ENCODE results near the gene IER3. TPM values are rescaled to one million over a fixed set of nuclear protein-coding genes. Genes with fewer than 3 reads are reported as not detected.

Gene IER3
- total and polyA plus RNA-seq, 2 of the 13 experiments (the other 11 are each of a cell fraction or from before 2014, with no cell fraction given) = 51.1 to 131 TPM

DNA sequence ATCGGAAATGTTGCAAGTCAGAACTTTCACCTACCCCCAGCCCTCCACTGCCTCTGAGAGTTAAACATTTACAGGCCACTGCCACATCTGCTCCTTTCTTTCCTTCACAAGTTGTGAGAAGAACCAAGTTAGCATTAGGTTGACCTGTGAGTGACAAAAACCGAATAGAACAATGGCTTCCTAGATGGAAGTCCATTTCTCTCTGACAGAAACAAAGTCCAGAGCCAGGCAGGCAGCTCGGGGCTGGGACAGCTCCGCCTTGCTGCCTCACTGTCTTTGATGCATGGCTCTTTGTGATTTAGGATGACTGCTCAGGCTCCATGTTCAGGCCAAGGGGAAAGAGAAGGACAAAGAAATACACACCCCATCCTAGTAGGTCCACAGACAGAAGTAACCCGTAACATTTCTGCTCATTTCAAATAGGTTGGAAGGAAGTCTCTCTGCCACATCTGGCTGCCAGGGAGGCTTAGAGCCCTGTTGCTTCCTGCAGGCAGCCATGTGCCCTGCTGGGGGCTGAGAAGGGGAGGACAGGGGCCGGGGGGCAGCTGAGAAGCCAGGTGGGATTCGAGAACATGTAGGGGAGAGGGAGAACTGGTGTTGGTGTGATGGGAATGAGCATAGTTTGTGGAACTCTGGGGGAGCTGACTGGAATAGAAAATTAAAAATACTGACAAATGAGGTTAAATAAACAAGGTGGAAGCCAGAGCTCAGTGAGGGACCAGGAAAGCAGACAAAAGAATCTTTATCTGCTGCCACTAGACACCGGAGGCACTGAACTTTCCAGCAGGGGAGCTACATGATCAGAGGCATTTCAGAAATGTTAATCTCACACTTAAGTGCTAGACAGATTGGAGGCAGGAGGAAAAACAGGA is 19.5 kb upstream of the IER3 start (continued):
- TF ChIP-seq, protein P1, sequence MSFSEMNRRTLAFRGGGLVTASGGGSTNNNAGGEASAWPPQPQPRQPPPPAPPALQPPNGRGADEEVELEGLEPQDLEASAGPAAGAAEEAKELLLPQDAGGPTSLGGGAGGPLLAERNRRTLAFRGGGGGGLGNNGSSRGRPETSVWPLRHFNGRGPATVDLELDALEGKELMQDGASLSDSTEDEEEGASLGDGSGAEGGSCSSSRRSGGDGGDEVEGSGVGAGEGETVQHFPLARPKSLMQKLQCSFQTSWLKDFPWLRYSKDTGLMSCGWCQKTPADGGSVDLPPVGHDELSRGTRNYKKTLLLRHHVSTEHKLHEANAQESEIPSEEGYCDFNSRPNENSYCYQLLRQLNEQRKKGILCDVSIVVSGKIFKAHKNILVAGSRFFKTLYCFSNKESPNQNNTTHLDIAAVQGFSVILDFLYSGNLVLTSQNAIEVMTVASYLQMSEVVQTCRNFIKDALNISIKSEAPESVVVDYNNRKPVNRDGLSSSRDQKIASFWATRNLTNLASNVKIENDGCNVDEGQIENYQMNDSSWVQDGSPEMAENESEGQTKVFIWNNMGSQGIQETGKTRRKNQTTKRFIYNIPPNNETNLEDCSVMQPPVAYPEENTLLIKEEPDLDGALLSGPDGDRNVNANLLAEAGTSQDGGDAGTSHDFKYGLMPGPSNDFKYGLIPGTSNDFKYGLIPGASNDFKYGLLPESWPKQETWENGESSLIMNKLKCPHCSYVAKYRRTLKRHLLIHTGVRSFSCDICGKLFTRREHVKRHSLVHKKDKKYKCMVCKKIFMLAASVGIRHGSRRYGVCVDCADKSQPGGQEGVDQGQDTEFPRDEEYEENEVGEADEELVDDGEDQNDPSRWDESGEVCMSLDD (CRISPR knock-in tag; IDR thresholded peaks at IDR 0.05; ENCODE audit: borderline replicate concordance) = peak; percentile 92; the same call in 1 of the 2 replicates
- no peak for TF ChIP-seq TCF12 (IDR thresholded peaks at IDR 0.05)
- no peak; the same call in 1 of the 2 replicates for TF ChIP-seq TCF12 (CRISPR knock-in tag; IDR thresholded peaks at IDR 0.05)
- peak; percentile 60; the same call in 1 of the 2 replicates for TF ChIP-seq ZNF317 (CRISPR knock-in tag; IDR thresholded peaks at IDR 0.05)
- TF ChIP-seq MYNN (CRISPR knock-in tag; IDR thresholded peaks at IDR 0.05; ENCODE audit: low read depth) = peak; percentile 89
- peak; percentile 89 for TF ChIP-seq SKI (IDR thresholded peaks at IDR 0.05; ENCODE audit: partially characterized antibody)
- 0 out of 2 replicates have a peak, but pooled peaks have one; percentile 21 for TF ChIP-seq RFXAP (CRISPR knock-in tag; IDR thresholded peaks at IDR 0.05; ENCODE audit: borderline replicate concordance)
- TF ChIP-seq TCF7 (IDR thresholded peaks at IDR 0.05; ENCODE audit: low read depth) = peak; percentile 83
- peak; percentile 87; the same call in 1 of the 2 replicates for TF ChIP-seq HOXD1 (CRISPR knock-in tag; IDR thresholded peaks at IDR 0.05)
- 0 out of 2 replicates have a peak, but pooled peaks have one; percentile 22 for TF ChIP-seq SNAPC2 (CRISPR knock-in tag; IDR thresholded peaks at IDR 0.05)
- peak; percentile 99 for TF ChIP-seq ETV5 (CRISPR knock-in tag; IDR thresholded peaks at IDR 0.05; ENCODE audit: borderline replicate concordance)
- TF ChIP-seq, protein P2, sequence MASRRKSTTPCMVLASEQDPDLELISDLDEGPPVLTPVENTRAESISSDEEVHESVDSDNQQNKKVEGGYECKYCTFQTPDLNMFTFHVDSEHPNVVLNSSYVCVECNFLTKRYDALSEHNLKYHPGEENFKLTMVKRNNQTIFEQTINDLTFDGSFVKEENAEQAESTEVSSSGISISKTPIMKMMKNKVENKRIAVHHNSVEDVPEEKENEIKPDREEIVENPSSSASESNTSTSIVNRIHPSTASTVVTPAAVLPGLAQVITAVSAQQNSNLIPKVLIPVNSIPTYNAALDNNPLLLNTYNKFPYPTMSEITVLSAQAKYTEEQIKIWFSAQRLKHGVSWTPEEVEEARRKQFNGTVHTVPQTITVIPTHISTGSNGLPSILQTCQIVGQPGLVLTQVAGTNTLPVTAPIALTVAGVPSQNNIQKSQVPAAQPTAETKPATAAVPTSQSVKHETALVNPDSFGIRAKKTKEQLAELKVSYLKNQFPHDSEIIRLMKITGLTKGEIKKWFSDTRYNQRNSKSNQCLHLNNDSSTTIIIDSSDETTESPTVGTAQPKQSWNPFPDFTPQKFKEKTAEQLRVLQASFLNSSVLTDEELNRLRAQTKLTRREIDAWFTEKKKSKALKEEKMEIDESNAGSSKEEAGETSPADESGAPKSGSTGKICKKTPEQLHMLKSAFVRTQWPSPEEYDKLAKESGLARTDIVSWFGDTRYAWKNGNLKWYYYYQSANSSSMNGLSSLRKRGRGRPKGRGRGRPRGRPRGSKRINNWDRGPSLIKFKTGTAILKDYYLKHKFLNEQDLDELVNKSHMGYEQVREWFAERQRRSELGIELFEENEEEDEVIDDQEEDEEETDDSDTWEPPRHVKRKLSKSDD (CRISPR knock-in tag; IDR thresholded peaks at IDR 0.05; ENCODE audit: low read depth) = peak; percentile 86; the same call in 1 of the 2 replicates
- TF ChIP-seq ZNF790 (CRISPR knock-in tag; IDR thresholded peaks at IDR 0.05; ENCODE audit: borderline replicate concordance) = no peak
- peak; percentile 94 for TF ChIP-seq PITX1 (CRISPR knock-in tag; IDR thresholded peaks at IDR 0.05)
- peak; percentile 31; the same call in 1 of the 2 replicates for TF ChIP-seq ZMYM3 (CRISPR knock-in tag; IDR thresholded peaks at IDR 0.05)
- TF ChIP-seq PHF21A (CRISPR knock-in tag; IDR thresholded peaks at IDR 0.05) = peak; percentile 88
- TF ChIP-seq ZFP36L1 (CRISPR knock-in tag; IDR thresholded peaks at IDR 0.05) = peak; percentile 81; the same call in 1 of the 2 replicates
- TF ChIP-seq ZNF34 (CRISPR knock-in tag; IDR thresholded peaks at IDR 0.05; ENCODE audit: borderline replicate concordance) = no peak
- peak; percentile 77; the same call in 1 of the 2 replicates for TF ChIP-seq KDM3A (CRISPR knock-in tag; IDR thresholded peaks at IDR 0.05; ENCODE audit: low read depth)
- TF ChIP-seq TARDBP (CRISPR knock-in tag; IDR thresholded peaks at IDR 0.05) = peak; percentile 93
- no peak for TF ChIP-seq ISX (CRISPR knock-in tag; conservative IDR thresholded peaks at IDR 0.05)
- TF ChIP-seq CBX1 (IDR thresholded peaks at IDR 0.05; ENCODE audit: low read depth) = peak; percentile 33
- peak; percentile 80 for TF ChIP-seq HNF4G (IDR thresholded peaks at IDR 0.05; ENCODE audit: borderline replicate concordance, low read depth, low read length)
- peak; percentile 82; the same call in 1 of the 2 replicates for TF ChIP-seq HNF4G (CRISPR knock-in tag; IDR thresholded peaks at IDR 0.05; ENCODE audit: borderline replicate concordance, low read depth)
- TF ChIP-seq REPIN1 (CRISPR knock-in tag; IDR thresholded peaks at IDR 0.05; ENCODE audit: borderline replicate concordance, low read depth) = peak; percentile 7; the same call in 1 of the 2 replicates
